Hindlimb muscle (tissue), 1 donor: ENCODE measurements around the gene IP6K1. TPM values are rescaled to one million over a fixed set of nuclear protein-coding genes. Genes with fewer than 3 reads are reported as not detected.
A peak's percentile ranks its signal among the peaks of the same experiment; 100 is the strongest.
"Not testable (repeated sequence)": the region's sequence is repeated elsewhere in the genome, so short reads cannot be mapped to it uniquely, and the experiment has no call there.

Experiments used
- DNase-seq: peaks from one replicate; pipeline ENCODE4 v3.0.0-alpha.2; 2013
- polyA plus RNA-seq: library from polyadenylated mRNA; unstranded; fragments of 120-200 nt; gene quantifications from one replicate; pipeline ENCODE4 v1.2.1, GENCODE V29; 2013; ENCODE audit not compliant: insufficient read length

The IP6K1 gene
- polyA plus RNA-seq, 1 donor: 22.7 TPM

GRCh38 chr3:49761661-49762060 is 24.7 kb downstream of the IP6K1 start:
- no peak for DNase-seq

GRCh38 chr3:49759226-49759625 is 27.1 kb downstream of the IP6K1 start:
- no peak for DNase-seq

GRCh38 chr3:49757197-49757596 is 29.1 kb downstream of the IP6K1 start:
- DNase-seq: no peak

GRCh38 chr3:49756036-49756435 is 30.3 kb downstream of the IP6K1 start:
- DNase-seq: no peak

- DNase-seq: no peak
Observed at GRCh38 chr3:49754536-49754935, 31.8 kb downstream of the IP6K1 start.

GRCh38 chr3:49751501-49751900 is 34.8 kb downstream of the IP6K1 start:
- no peak for DNase-seq

- no peak for DNase-seq
Observed at GRCh38 chr3:49750056-49750455, 36.3 kb downstream of the IP6K1 start.

- not testable (repeated sequence) for DNase-seq
Observed at GRCh38 chr3:49748874-49749273, 37.5 kb downstream of the IP6K1 start.

- DNase-seq: no peak
Observed at GRCh38 chr3:49747792-49748480, 38.4 kb downstream of the IP6K1 start.

GRCh38 chr3:49745986-49746385 is 40.4 kb downstream of the IP6K1 start:
- DNase-seq: no peak

GRCh38 chr3:49740427-49740826 is 45.9 kb downstream of the IP6K1 start:
- no peak for DNase-seq

GRCh38 chr3:49738067-49738713 is 48.2 kb downstream of the IP6K1 start:
- no peak for DNase-seq

- DNase-seq: no peak
Observed at GRCh38 chr3:49734752-49735151, 51.6 kb downstream of the IP6K1 start.

GRCh38 chr3:49733551-49733950 is 52.8 kb downstream of the IP6K1 start:
- no peak for DNase-seq

GRCh38 chr3:49732597-49732996 is 53.7 kb downstream of the IP6K1 start:
- DNase-seq: no peak

GRCh38 chr3:49729966-49730609 is 56.3 kb downstream of the IP6K1 start:
- DNase-seq: no peak

- DNase-seq: no peak
Observed at GRCh38 chr3:49727924-49728361, 58.4 kb downstream of the IP6K1 start.

- no peak for DNase-seq
Observed at GRCh38 chr3:49727154-49727923, 59.0 kb downstream of the IP6K1 start.

- DNase-seq: no peak
Observed at GRCh38 chr3:49725906-49726681, 60.2 kb downstream of the IP6K1 start.

- no peak for DNase-seq
Observed at GRCh38 chr3:49724586-49724985, 61.8 kb downstream of the IP6K1 start.

GRCh38 chr3:49723628-49724551 is 62.5 kb downstream of the IP6K1 start, which contains the start of gene GMPPB:
Gene GMPPB, minus strand, starts transcription at chr3:49723951. Its CDS starts 225 bp downstream, at chr3:49723726.
- DNase-seq: peak; percentile 99
